GM12878 (cell line): ENCODE results near the gene C1orf53. TPM values are rescaled to one million over a fixed set of nuclear protein-coding genes. Genes with fewer than 3 reads are reported as not detected.

ENCODE experiments used
- ATAC-seq: fragments of 200-7000 bp; cut with Tn5 transposase; 3 replicates; pipeline ENCODE4 v1.9.1; 2020; ENCODE audit warnings: mild to moderate bottlenecking, moderate library complexity
- BruUV-seq: library from RNA; stranded (reverse); fragments of 400-500 nt; replicated peaks from 2 replicates; lab custom pipeline; 2021; lab: Mats Ljungman, UMichigan
- CTCF ChIA-PET: fragments of 300-600 bp; sonication (Branson Sonifier 250); formaldehyde crosslinking; extraction: SDS; loops from one replicate; lab custom pipeline; 2021; ENCODE audit warnings: inconsistent platforms; lab: Yijun Ruan, JAX
- POLR2A ChIA-PET: fragments of 350-600 bp; formaldehyde crosslinking; extraction: SDS; loops from one replicate; lab custom pipeline; 2021; ENCODE audit warnings: inconsistent platforms; lab: Charles Lee
- RAD21 ChIA-PET: fragments of 300-600 bp; sonication (Branson Sonifier 250); formaldehyde crosslinking; loops from one replicate; lab custom pipeline; 2023; ENCODE audit warnings: antibody characterized with exemption; ENCODE audit not compliant: unreplicated experiment; lab: Charles Lee
- SMC1A ChIA-PET: fragments of 300-600 bp; sonication (Branson Sonifier 250); formaldehyde crosslinking; loops from one replicate; lab custom pipeline; 2023; ENCODE audit not compliant: unreplicated experiment, uncharacterized antibody; lab: Charles Lee
- DNase-seq: peaks from one replicate; pipeline ENCODE4 v3.0.0-alpha.2; 2011; ENCODE audit warnings: low read depth, low spot score
- FAIRE-seq: peaks from 3 replicates; lab custom pipeline; 2011; peaks lifted over from hg19 to GRCh38; lab: Jason Lieb, UNC
- H2AFZ ChIP-seq: 2 replicates; pipeline ENCODE4 v1.6.0; 2011; ENCODE audit warnings: low read depth, low read length, control low read depth; ENCODE audit not compliant: control insufficient read depth
- H3K27ac ChIP-seq: 2 replicates; pipeline ENCODE4 v1.5.1; 2011; ENCODE audit warnings: control low read depth; ENCODE audit not compliant: control insufficient read depth, insufficient read depth
- H3K27me3 ChIP-seq, 2 experiments: replicated peaks in 1 of 2; 2 replicates each; pipeline versions ENCODE4 v1.6.0 to v1.6.1; 2011; ENCODE audit warnings: low read length in 1 of 2; ENCODE audit not compliant: control insufficient read depth in 2 of 2, insufficient read depth in 2 of 2
- H3K36me3 ChIP-seq, 2 experiments: 2 replicates each; pipeline ENCODE4 v1.5.1; 2011; ENCODE audit warnings: low read length in 1 of 2; ENCODE audit not compliant: control insufficient read depth in 2 of 2, insufficient read depth in 2 of 2
- H3K4me1 ChIP-seq: 2 replicates; pipeline ENCODE4 v1.6.1; 2011; ENCODE audit warnings: mild to moderate bottlenecking, low read length, moderate library complexity, mixed read lengths; ENCODE audit not compliant: control insufficient read depth, insufficient read depth
- H3K4me2 ChIP-seq: 2 replicates; pipeline ENCODE4 v1.6.0; 2011; ENCODE audit warnings: control low read depth; ENCODE audit not compliant: control insufficient read depth, insufficient read depth
- H3K4me3 ChIP-seq: fragments of 200-600 bp; sonication (generic); 2 replicates; pipeline ENCODE4 v1.5.1; 2016
- H3K79me2 ChIP-seq: 2 replicates; pipeline ENCODE4 v1.6.0; 2011; ENCODE audit warnings: low read length; ENCODE audit not compliant: control insufficient read depth, insufficient read depth
- H3K9ac ChIP-seq: 2 replicates; pipeline ENCODE4 v1.8.0; 2011; ENCODE audit warnings: low read length, control low read depth, mixed read lengths; ENCODE audit not compliant: control insufficient read depth, insufficient read depth
- H3K9me3 ChIP-seq: replicated peaks from 3 replicates; pipeline ENCODE4 v1.5.1; 2011; ENCODE audit warnings: mild to moderate bottlenecking, low read length; ENCODE audit not compliant: control insufficient read depth, insufficient read depth
- H4K20me1 ChIP-seq: 2 replicates; pipeline ENCODE4 v1.6.0; 2011; ENCODE audit not compliant: control insufficient read depth, insufficient read depth
- CBX5 ChIP-seq: sonication (generic); IDR thresholded peaks from 2 replicates; pipeline ENCODE4 v1.6.1; 2016; ENCODE audit warnings: low read depth, moderate library complexity, mild to moderate bottlenecking, inconsistent platforms
- CHD1 ChIP-seq: IDR thresholded peaks from 2 replicates; pipeline ENCODE4 v1.6.1; 2012; ENCODE audit warnings: low read depth, low read length, improper control_type of control experiment
- ESRRA ChIP-seq: IDR thresholded peaks from 2 replicates; pipeline ENCODE4 v1.6.1; 2012; ENCODE audit warnings: mild to moderate bottlenecking, low read length, improper control_type of control experiment
- HCFC1 ChIP-seq: fragments of 150-350 bp; IDR thresholded peaks from 2 replicates; pipeline ENCODE4 v1.6.1; 2014; ENCODE audit warnings: low read length
- IRF4 ChIP-seq: IDR thresholded peaks from 2 replicates; pipeline ENCODE4 v1.6.1; 2011; ENCODE audit warnings: low read depth, low read length
- MAX ChIP-seq: IDR thresholded peaks from 2 replicates; pipeline ENCODE4 v1.6.1; 2012; ENCODE audit warnings: low read depth, low read length, improper control_type of control experiment
- MEF2A ChIP-seq: IDR thresholded peaks from 2 replicates; pipeline ENCODE4 v1.6.1; 2011; ENCODE audit warnings: low read depth, mild to moderate bottlenecking, low read length, moderate library complexity; ENCODE audit not compliant: insufficient read depth
- NBN ChIP-seq: fragments of 450-650 bp; IDR thresholded peaks from 2 replicates; pipeline ENCODE4 v1.6.1; 2016
- RELB ChIP-seq: fragments of 450-650 bp; IDR thresholded peaks from 2 replicates; pipeline ENCODE4 v1.6.1; 2017; ENCODE audit warnings: low read depth, mild to moderate bottlenecking, moderate library complexity
- REST ChIP-seq: IDR thresholded peaks from 2 replicates; pipeline ENCODE4 v1.6.1; 2012; ENCODE audit warnings: mild to moderate bottlenecking, low read depth, low read length
- RFX5 ChIP-seq: IDR thresholded peaks from 2 replicates; pipeline ENCODE4 v1.6.1; 2011; ENCODE audit warnings: low read depth, low read length, improper control_type of control experiment
- SIN3A ChIP-seq: IDR thresholded peaks from 2 replicates; pipeline ENCODE4 v1.6.1; 2012; ENCODE audit warnings: low read depth, low read length, improper control_type of control experiment
- SIX5 ChIP-seq: IDR thresholded peaks from 2 replicates; pipeline ENCODE4 v1.6.1; 2011; ENCODE audit warnings: mild to moderate bottlenecking, low read depth, low read length, moderate library complexity; ENCODE audit not compliant: severe bottlenecking
- SP1 ChIP-seq: IDR thresholded peaks from one replicate; pipeline ENCODE4 v1.6.1; 2011; ENCODE audit warnings: low read depth, low read length
- SREBF1 ChIP-seq: IDR thresholded peaks from 2 replicates; pipeline ENCODE4 v1.6.1; 2012; ENCODE audit warnings: mild to moderate bottlenecking, low read length
- SRF ChIP-seq, 2 experiments: IDR thresholded peaks; 2 replicates each; pipeline ENCODE4 v1.6.1; 2011; ENCODE audit warnings: low read depth in 2 of 2, low read length in 2 of 2, mild to moderate bottlenecking in 1 of 2, moderate library complexity in 1 of 2
- USF1 ChIP-seq: IDR thresholded peaks from 2 replicates; pipeline ENCODE4 v1.6.1; 2011; ENCODE audit warnings: borderline replicate concordance, low read depth, mild to moderate bottlenecking, moderate library complexity, mixed read lengths, low read length; ENCODE audit not compliant: insufficient read depth; ENCODE audit errors: extremely low read length
- ZNF207 ChIP-seq: fragments of 450-650 bp; IDR thresholded peaks from 2 replicates; pipeline ENCODE4 v1.6.1; 2014; ENCODE audit warnings: antibody characterized with exemption, mild to moderate bottlenecking, borderline replicate concordance
- WGBS: methylation state at CpG from one replicate; pipeline ENCODE4 v1.1.6; 2016; ENCODE audit warnings: low lambda C conversion rate; ENCODE audit not compliant: insufficient replicate concordance, insufficient coverage; ENCODE audit errors: missing lambda C conversion rate; 5-methylcytosine and 5-hydroxymethylcytosine counted together
- in situ Hi-C: fragments of 300-500 bp; cut with MboI; formaldehyde crosslinking; loops from 9 replicates; pipeline ENCODE4 v1.14.3; 2018; ENCODE audit warnings: mixed read lengths
- intact Hi-C: fragments of 100-400 bp; cut with micrococcal nuclease; formaldehyde crosslinking; loops from one replicate; pipeline ENCODE4 v1.14.2; 2022; ENCODE audit not compliant: unreplicated experiment
- polyA plus RNA-seq, 11 experiments: library from polyadenylated mRNA; depleted of rRNA in 4 of 11; unstranded in 6 of 11; stranded (reverse) in 5 of 11; fragments of >200 nt; fragmentation: Nextera tagmentation in 4 of 11; fragmentation: Illumina TruSeq in 1 of 11; extraction: Ambion mirVana in 4 of 11; extraction: Trizol in 1 of 11; gene quantifications; 1 replicate in 1 of 11; 2 replicates in 10 of 11; pipeline versions ENCODE4 v1.2.1 to v1.2.3, GENCODE V29; 2011 to 2016; ENCODE audit warnings: inconsistent platforms in 2 of 11, missing spikeins in 2 of 11, low read depth in 1 of 11
- total RNA-seq, 4 experiments: library from RNA; depleted of rRNA in 3 of 4; stranded (reverse); fragments of >200 nt in 3 of 4; fragmentation: Illumina TruSeq in 1 of 4; extraction: Trizol in 1 of 4; gene quantifications; 2 replicates each; pipeline versions ENCODE4 v1.2.1 to v1.2.3, GENCODE V29; 2013 to 2021

The C1orf53 gene
- total and polyA plus RNA-seq, 10 of the 15 experiments (the other 5 are each of a cell fraction or from before 2014, with no cell fraction given): 0.31 to 5.4 (median 0.59) TPM

- FAIRE-seq: no peak
- Histone ChIP-seq H2AFZ (no peak overlapping the region), H3K79me2 (no peaks in the 10 kb centered on the region), H3K9me3 (no peaks in the 10 kb centered on the region), H3K4me3 (no peak overlapping the region), H3K9ac (no peak overlapping the region), H3K27ac (no peak overlapping the region), H4K20me1 (no peaks in the 10 kb centered on the region)
- no TSS peak for BruUV-seq
- no peak for DNase-seq
- RAD21 ChIA-PET: no interaction called here
- in situ Hi-C loops: no loop called here
- TF ChIP-seq SIN3A (no peak), REST (no peak), HCFC1 (no peak), MEF2A (no peak), IRF4 (no peak), CBX5 (no peak), SIX5 (no peak), MAX (no peak), SRF (IDR thresholded peaks at IDR 0.05; ENCODE audit: low read depth in 2 of 2, low read length in 2 of 2) (no peak), RELB (no peak), USF1 (no peak), SP1 (no peak), RFX5 (no peak), ESRRA (no peak), CHD1 (no peak), SREBF1 (no peak), NBN (no peak), ZNF207 (no peak)
- TF ChIP-seq, all 136 proteins: peak for 0
- SMC1A ChIA-PET: no interaction called here
- CTCF ChIA-PET: interaction anchor here (0.7 to 1.3 kb wide), 2 partner anchors 20 to 424 kb away, joined by 3 to 4 read pairs; no protein-coding TSS in a partner anchor
- POLR2A ChIA-PET: no interaction called here
- no peak for ATAC-seq
- Histone ChIP-seq H3K36me3 (no peaks in the 10 kb centered on the region), H3K4me2 (no peak overlapping the region), H3K27me3 (no peaks in the 10 kb centered on the region), H3K4me1 (no peaks in the 10 kb centered on the region)
- WGBS: 41% methylated on average over 4 of the region's 4 CpGs
- intact Hi-C loops: no loop called here
Measured at GRCh38 chr1:197944485-197944884, 42.1 kb downstream of the C1orf53 start.
